ENCODE data around the gene RPS6KA1.

The RPS6KA1 gene

DNA sequence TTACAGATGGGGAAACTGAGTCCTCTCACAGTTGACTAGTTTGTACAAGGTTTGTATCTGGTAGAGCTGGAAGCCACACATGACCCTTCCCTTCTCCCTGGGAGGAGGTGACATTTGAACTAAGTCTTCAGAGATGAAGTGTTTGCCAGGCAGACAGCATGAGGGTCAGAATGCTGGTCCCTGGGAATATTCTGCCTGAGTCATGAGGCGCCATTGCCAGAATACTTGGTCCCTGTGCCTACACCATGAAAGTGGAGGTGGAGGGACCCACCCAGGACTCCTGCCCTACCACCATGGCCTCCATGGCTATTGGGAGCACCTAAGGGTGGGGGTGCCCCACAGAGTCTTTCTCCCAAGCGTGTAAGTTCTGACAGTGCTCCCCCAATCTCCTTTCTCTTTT is 7.0 kb downstream of the RPS6KA1 start:
- H3K4me3 ChIP-seq (ENCODE audit: low read depth, low read length): no peak overlapping the region
- in situ Hi-C loops (cut with HindIII; ENCODE audit: low sequenced_read_pairs): no loop called here
- no peak for DNase-seq (ENCODE audit: low read depth, low spot score)
- TF ChIP-seq, protein P1, sequence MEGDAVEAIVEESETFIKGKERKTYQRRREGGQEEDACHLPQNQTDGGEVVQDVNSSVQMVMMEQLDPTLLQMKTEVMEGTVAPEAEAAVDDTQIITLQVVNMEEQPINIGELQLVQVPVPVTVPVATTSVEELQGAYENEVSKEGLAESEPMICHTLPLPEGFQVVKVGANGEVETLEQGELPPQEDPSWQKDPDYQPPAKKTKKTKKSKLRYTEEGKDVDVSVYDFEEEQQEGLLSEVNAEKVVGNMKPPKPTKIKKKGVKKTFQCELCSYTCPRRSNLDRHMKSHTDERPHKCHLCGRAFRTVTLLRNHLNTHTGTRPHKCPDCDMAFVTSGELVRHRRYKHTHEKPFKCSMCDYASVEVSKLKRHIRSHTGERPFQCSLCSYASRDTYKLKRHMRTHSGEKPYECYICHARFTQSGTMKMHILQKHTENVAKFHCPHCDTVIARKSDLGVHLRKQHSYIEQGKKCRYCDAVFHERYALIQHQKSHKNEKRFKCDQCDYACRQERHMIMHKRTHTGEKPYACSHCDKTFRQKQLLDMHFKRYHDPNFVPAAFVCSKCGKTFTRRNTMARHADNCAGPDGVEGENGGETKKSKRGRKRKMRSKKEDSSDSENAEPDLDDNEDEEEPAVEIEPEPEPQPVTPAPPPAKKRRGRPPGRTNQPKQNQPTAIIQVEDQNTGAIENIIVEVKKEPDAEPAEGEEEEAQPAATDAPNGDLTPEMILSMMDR (IDR thresholded peaks at IDR 0.05; ENCODE audit: low read depth, low read length): no peak

DNA sequence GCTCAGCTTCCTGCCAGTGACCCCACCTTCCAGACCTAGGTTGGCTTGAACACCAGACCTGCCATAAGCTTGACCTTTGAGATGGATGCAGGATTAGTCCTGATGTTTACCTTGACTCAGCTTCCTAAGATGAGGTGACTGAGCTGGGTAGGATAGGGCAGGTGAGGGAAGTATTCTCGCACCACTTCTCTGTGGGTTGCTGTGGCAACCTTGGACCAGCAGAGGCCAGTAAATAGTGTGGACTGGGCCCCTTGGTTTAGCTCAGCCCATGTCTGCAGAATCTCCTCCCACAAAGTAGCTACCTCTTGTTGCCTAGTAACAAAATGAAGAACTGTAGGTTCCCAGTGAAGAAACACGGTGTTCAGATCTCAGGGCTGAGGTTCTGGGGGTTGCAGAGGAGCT is 8.4 kb downstream of the RPS6KA1 start:
- TF ChIP-seq, protein P1 (IDR thresholded peaks at IDR 0.05; ENCODE audit: low read depth, low read length): peak; percentile 47
- no peak overlapping the region for H3K4me3 ChIP-seq (ENCODE audit: low read depth, low read length)
- DNase-seq (ENCODE audit: low read depth, low spot score): peak; percentile 13
- in situ Hi-C loops (cut with HindIII; ENCODE audit: low sequenced_read_pairs): no loop called here

GRCh38 chr1:26538480-26539412 is 9.2 kb downstream of the RPS6KA1 start:
- TF ChIP-seq, protein P1 (IDR thresholded peaks at IDR 0.05; ENCODE audit: low read depth, low read length): peak; percentile 55
- DNase-seq (ENCODE audit: low read depth, low spot score): no peak
- in situ Hi-C loops (cut with HindIII; ENCODE audit: low sequenced_read_pairs): no loop called here
- H3K4me3 ChIP-seq (ENCODE audit: low read depth, low read length): no peak overlapping the region

- H3K4me3 ChIP-seq (ENCODE audit: low read depth, low read length): no peak overlapping the region
- TF ChIP-seq, protein P1 (IDR thresholded peaks at IDR 0.05; ENCODE audit: low read depth, low read length): no peak
- in situ Hi-C loops (cut with HindIII; ENCODE audit: low sequenced_read_pairs): no loop called here
- no peak for DNase-seq (ENCODE audit: low read depth, low spot score)
Observed at GRCh38 chr1:26539722-26540121, 10.2 kb downstream of the RPS6KA1 start.

DNA sequence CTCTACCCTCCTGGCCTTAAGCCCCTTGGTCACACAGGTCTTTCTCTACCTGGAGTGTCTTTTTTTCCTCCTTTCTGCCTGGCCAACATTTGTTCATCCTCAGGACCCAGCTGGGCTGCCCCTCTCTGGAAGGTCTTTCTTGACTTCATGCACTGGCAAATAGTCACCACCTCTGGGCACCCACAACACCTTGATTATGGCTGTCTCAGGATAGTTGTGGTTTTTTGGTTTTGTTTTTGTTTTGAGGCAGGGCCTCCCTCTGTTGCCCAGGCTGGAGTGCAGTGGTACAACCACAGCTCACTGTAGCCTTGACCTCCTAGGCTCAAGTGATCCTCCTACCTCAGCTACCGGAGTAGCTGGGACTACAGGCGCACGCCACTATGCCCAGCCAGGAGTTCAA is 10.8 kb downstream of the RPS6KA1 start:
- H3K4me3 ChIP-seq (ENCODE audit: low read depth, low read length): no peak overlapping the region
- TF ChIP-seq, protein P1 (IDR thresholded peaks at IDR 0.05; ENCODE audit: low read depth, low read length): no peak
- in situ Hi-C loops (cut with HindIII; ENCODE audit: low sequenced_read_pairs): no loop called here
- no peak for DNase-seq (ENCODE audit: low read depth, low spot score)

GRCh38 chr1:26541431-26541815 is 11.9 kb downstream of the RPS6KA1 start:
- in situ Hi-C loops (cut with HindIII; ENCODE audit: low sequenced_read_pairs): no loop called here
- H3K4me3 ChIP-seq (ENCODE audit: low read depth, low read length): no peak overlapping the region
- DNase-seq (ENCODE audit: low read depth, low spot score): no peak
- TF ChIP-seq, protein P1 (IDR thresholded peaks at IDR 0.05; ENCODE audit: low read depth, low read length): no peak

Measured in astrocyte of the spinal cord (primary cell).